Sigmoid colon (tissue), 3 donors: ENCODE data around the gene AUNIP.

ENCODE experiments used
- POLR2A ChIP-seq, 2 donors: fragments of 450-650 bp; IDR thresholded peaks; one replicate each; pipeline ENCODE4 v1.6.1; 2016; ENCODE audit warnings: antibody characterized with exemption in 2 of 2, mild to moderate bottlenecking in 2 of 2, moderate library complexity in 2 of 2
- TF ChIP-seq, protein P1 (sequence below), 4 experiments: fragments of 450-650 bp in 3 of 4; fragments of 200-600 bp in 1 of 4; IDR thresholded peaks; one replicate each; pipeline ENCODE4 v1.5.1; 2016 to 2019; ENCODE audit warnings: antibody characterized with exemption in 4 of 4, mild to moderate bottlenecking in 3 of 4, moderate library complexity in 2 of 4

DNA sequence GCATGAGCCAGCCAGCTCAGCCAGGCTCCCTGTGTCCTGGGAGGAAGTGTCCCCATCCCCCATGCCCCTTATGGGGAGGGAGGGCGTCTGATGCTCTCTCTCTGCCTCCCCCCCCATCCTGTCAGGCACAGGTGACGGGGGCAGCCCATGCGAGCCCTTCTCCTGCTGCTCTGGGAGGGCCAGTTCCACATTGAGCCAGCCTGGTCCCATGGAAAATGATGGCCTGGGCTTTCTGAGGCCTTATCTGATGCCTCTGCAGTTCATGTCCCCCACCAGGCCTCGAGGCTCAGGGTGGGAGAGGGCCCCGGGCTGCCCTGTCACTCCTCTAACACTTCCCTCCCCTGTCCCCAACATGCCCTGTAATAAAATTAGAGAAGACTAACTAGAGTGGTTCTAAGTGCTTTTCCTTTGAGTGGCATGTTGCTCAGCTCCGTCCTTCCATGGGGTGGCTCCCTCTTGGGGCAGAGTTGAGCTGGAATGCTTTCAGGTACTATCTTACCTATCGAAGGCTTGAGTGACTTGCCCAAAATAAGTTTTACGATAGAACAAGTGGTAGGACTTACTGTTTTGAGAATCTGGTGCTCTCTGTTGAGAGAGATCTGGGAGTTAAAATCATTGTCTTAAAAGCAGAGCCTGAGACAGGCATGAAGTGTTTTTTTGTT, 41.3 kb downstream of the AUNIP start:
- no peak for TF ChIP-seq POLR2A (IDR thresholded peaks at IDR 0.05)
- TF ChIP-seq, protein P1, sequence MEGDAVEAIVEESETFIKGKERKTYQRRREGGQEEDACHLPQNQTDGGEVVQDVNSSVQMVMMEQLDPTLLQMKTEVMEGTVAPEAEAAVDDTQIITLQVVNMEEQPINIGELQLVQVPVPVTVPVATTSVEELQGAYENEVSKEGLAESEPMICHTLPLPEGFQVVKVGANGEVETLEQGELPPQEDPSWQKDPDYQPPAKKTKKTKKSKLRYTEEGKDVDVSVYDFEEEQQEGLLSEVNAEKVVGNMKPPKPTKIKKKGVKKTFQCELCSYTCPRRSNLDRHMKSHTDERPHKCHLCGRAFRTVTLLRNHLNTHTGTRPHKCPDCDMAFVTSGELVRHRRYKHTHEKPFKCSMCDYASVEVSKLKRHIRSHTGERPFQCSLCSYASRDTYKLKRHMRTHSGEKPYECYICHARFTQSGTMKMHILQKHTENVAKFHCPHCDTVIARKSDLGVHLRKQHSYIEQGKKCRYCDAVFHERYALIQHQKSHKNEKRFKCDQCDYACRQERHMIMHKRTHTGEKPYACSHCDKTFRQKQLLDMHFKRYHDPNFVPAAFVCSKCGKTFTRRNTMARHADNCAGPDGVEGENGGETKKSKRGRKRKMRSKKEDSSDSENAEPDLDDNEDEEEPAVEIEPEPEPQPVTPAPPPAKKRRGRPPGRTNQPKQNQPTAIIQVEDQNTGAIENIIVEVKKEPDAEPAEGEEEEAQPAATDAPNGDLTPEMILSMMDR (IDR thresholded peaks at IDR 0.05), result no peak
